GM12878 (cell line): Measurements from ENCODE around the gene SPOCD1. TPM values are rescaled to one million over a fixed set of nuclear protein-coding genes. Genes with fewer than 3 reads are reported as not detected.

Experiments
- ATAC-seq: fragments of 200-7000 bp; cut with Tn5 transposase; 3 replicates; pipeline ENCODE4 v1.9.1; 2020; ENCODE audit warnings: mild to moderate bottlenecking, moderate library complexity
- BruUV-seq: library from RNA; stranded (reverse); fragments of 400-500 nt; replicated peaks from 2 replicates; lab custom pipeline; 2021; lab: Mats Ljungman, UMichigan
- CTCF ChIA-PET: fragments of 300-600 bp; sonication (Branson Sonifier 250); formaldehyde crosslinking; extraction: SDS; loops from one replicate; lab custom pipeline; 2021; ENCODE audit warnings: inconsistent platforms; lab: Yijun Ruan, JAX
- POLR2A ChIA-PET: fragments of 350-600 bp; formaldehyde crosslinking; extraction: SDS; loops from one replicate; lab custom pipeline; 2021; ENCODE audit warnings: inconsistent platforms; lab: Charles Lee
- RAD21 ChIA-PET: fragments of 300-600 bp; sonication (Branson Sonifier 250); formaldehyde crosslinking; loops from one replicate; lab custom pipeline; 2023; ENCODE audit warnings: antibody characterized with exemption; ENCODE audit not compliant: unreplicated experiment; lab: Charles Lee
- SMC1A ChIA-PET: fragments of 300-600 bp; sonication (Branson Sonifier 250); formaldehyde crosslinking; loops from one replicate; lab custom pipeline; 2023; ENCODE audit not compliant: unreplicated experiment, uncharacterized antibody; lab: Charles Lee
- DNase-seq: peaks from one replicate; pipeline ENCODE4 v3.0.0-alpha.2; 2011; ENCODE audit warnings: low read depth, low spot score
- FAIRE-seq: peaks from 3 replicates; lab custom pipeline; 2011; peaks lifted over from hg19 to GRCh38; lab: Jason Lieb, UNC
- H2AFZ ChIP-seq: 2 replicates; pipeline ENCODE4 v1.6.0; 2011; ENCODE audit warnings: low read depth, low read length, control low read depth; ENCODE audit not compliant: control insufficient read depth
- H3K27ac ChIP-seq: 2 replicates; pipeline ENCODE4 v1.5.1; 2011; ENCODE audit warnings: control low read depth; ENCODE audit not compliant: control insufficient read depth, insufficient read depth
- H3K27me3 ChIP-seq, 2 experiments: replicated peaks in 1 of 2; 2 replicates each; pipeline versions ENCODE4 v1.6.0 to v1.6.1; 2011; ENCODE audit warnings: low read length in 1 of 2; ENCODE audit not compliant: control insufficient read depth in 2 of 2, insufficient read depth in 2 of 2
- H3K36me3 ChIP-seq, 2 experiments: 2 replicates each; pipeline ENCODE4 v1.5.1; 2011; ENCODE audit warnings: low read length in 1 of 2; ENCODE audit not compliant: control insufficient read depth in 2 of 2, insufficient read depth in 2 of 2
- H3K4me1 ChIP-seq: 2 replicates; pipeline ENCODE4 v1.6.1; 2011; ENCODE audit warnings: mild to moderate bottlenecking, low read length, moderate library complexity, mixed read lengths; ENCODE audit not compliant: control insufficient read depth, insufficient read depth
- H3K4me2 ChIP-seq: 2 replicates; pipeline ENCODE4 v1.6.0; 2011; ENCODE audit warnings: control low read depth; ENCODE audit not compliant: control insufficient read depth, insufficient read depth
- H3K4me3 ChIP-seq: fragments of 200-600 bp; sonication (generic); 2 replicates; pipeline ENCODE4 v1.5.1; 2016
- H3K79me2 ChIP-seq: 2 replicates; pipeline ENCODE4 v1.6.0; 2011; ENCODE audit warnings: low read length; ENCODE audit not compliant: control insufficient read depth, insufficient read depth
- H3K9ac ChIP-seq: 2 replicates; pipeline ENCODE4 v1.8.0; 2011; ENCODE audit warnings: low read length, control low read depth, mixed read lengths; ENCODE audit not compliant: control insufficient read depth, insufficient read depth
- H3K9me3 ChIP-seq: replicated peaks from 3 replicates; pipeline ENCODE4 v1.5.1; 2011; ENCODE audit warnings: mild to moderate bottlenecking, low read length; ENCODE audit not compliant: control insufficient read depth, insufficient read depth
- H4K20me1 ChIP-seq: 2 replicates; pipeline ENCODE4 v1.6.0; 2011; ENCODE audit not compliant: control insufficient read depth, insufficient read depth
- CTCF ChIP-seq, 3 experiments: IDR thresholded peaks in 2 of 3; conservative IDR thresholded peaks in 1 of 3; 2 replicates each; pipeline ENCODE4 v1.5.1; 2011; ENCODE audit warnings: low read depth in 3 of 3, low read length in 3 of 3, mild to moderate bottlenecking in 3 of 3, control low read depth in 2 of 3, moderate library complexity in 2 of 3, inconsistent platforms in 1 of 3, mixed read lengths in 1 of 3; ENCODE audit not compliant: control insufficient read depth in 2 of 3, insufficient read depth in 1 of 3; ENCODE audit errors: extremely low read depth in 1 of 3
- MEF2A ChIP-seq: IDR thresholded peaks from 2 replicates; pipeline ENCODE4 v1.6.1; 2011; ENCODE audit warnings: low read depth, mild to moderate bottlenecking, low read length, moderate library complexity; ENCODE audit not compliant: insufficient read depth
- NFXL1 ChIP-seq: fragments of 450-650 bp; IDR thresholded peaks from 2 replicates; pipeline ENCODE4 v1.6.1; 2017; ENCODE audit warnings: antibody characterized with exemption, mild to moderate bottlenecking, borderline replicate concordance
- SMAD1 ChIP-seq: fragments of 450-650 bp; IDR thresholded peaks from 2 replicates; pipeline ENCODE4 v1.6.1; 2018; ENCODE audit warnings: mild to moderate bottlenecking, low read depth; ENCODE audit not compliant: partially characterized antibody
- TCF12 ChIP-seq: IDR thresholded peaks from 2 replicates; pipeline ENCODE4 v1.6.1; 2011; ENCODE audit warnings: low read depth, mild to moderate bottlenecking, low read length
- ZBTB4 ChIP-seq: fragments of 450-650 bp; formaldehyde crosslinking; IDR thresholded peaks from 2 replicates; pipeline ENCODE4 v1.4.0; 2022; ENCODE audit warnings: mild to moderate bottlenecking, moderate library complexity
- WGBS: methylation state at CpG from one replicate; pipeline ENCODE4 v1.1.6; 2016; ENCODE audit warnings: low lambda C conversion rate; ENCODE audit not compliant: insufficient replicate concordance, insufficient coverage; ENCODE audit errors: missing lambda C conversion rate; 5-methylcytosine and 5-hydroxymethylcytosine counted together
- in situ Hi-C: fragments of 300-500 bp; cut with MboI; formaldehyde crosslinking; loops from 9 replicates; pipeline ENCODE4 v1.14.3; 2018; ENCODE audit warnings: mixed read lengths
- intact Hi-C: fragments of 100-400 bp; cut with micrococcal nuclease; formaldehyde crosslinking; loops from one replicate; pipeline ENCODE4 v1.14.2; 2022; ENCODE audit not compliant: unreplicated experiment
- polyA plus RNA-seq, 11 experiments: library from polyadenylated mRNA; depleted of rRNA in 4 of 11; unstranded in 6 of 11; stranded (reverse) in 5 of 11; fragments of >200 nt; fragmentation: Nextera tagmentation in 4 of 11; fragmentation: Illumina TruSeq in 1 of 11; extraction: Ambion mirVana in 4 of 11; extraction: Trizol in 1 of 11; gene quantifications; 1 replicate in 1 of 11; 2 replicates in 10 of 11; pipeline versions ENCODE4 v1.2.1 to v1.2.3, GENCODE V29; 2011 to 2016; ENCODE audit warnings: inconsistent platforms in 2 of 11, missing spikeins in 2 of 11, low read depth in 1 of 11
- total RNA-seq, 4 experiments: library from RNA; depleted of rRNA in 3 of 4; stranded (reverse); fragments of >200 nt in 3 of 4; fragmentation: Illumina TruSeq in 1 of 4; extraction: Trizol in 1 of 4; gene quantifications; 2 replicates each; pipeline versions ENCODE4 v1.2.1 to v1.2.3, GENCODE V29; 2013 to 2021

Gene SPOCD1
- total and polyA plus RNA-seq, 10 of the 15 experiments (the other 5 are each of a cell fraction or from before 2014, with no cell fraction given) = 0.02 to 0.65 (median 0.13) TPM; not detected in 4

GRCh38 chr1:31748365-31748764 lies 67.5 kb downstream of the SPOCD1 start:
- CTCF ChIA-PET = interaction anchor here (1.5 to 2.1 kb wide), 2 partner anchors 41 to 43 kb away, joined by 3 to 7 read pairs; no protein-coding TSS in a partner anchor
- SMC1A ChIA-PET = interaction anchor here (1.3 kb wide), 1 partner anchor 87 kb away, joined by 3 read pairs; no protein-coding TSS in a partner anchor
- in situ Hi-C loops (no loop called here), intact Hi-C loops (no loop called here)
- Histone ChIP-seq H3K9ac (no peak overlapping the region), H3K36me3 (no peaks in the 10 kb centered on the region), H3K79me2 (no peaks in the 10 kb centered on the region), H3K4me3 (no peak overlapping the region), H3K4me1 (peaks cover 24% of the 10 kb centered on the region), H4K20me1 (no peaks in the 10 kb centered on the region), H3K9me3 (no peaks in the 10 kb centered on the region), H3K4me2 (no peak overlapping the region), H3K27me3 (peaks cover 0 to 5% of the 10 kb centered on the region in 2 experiments; a peak in 1 of 4 replicates), H2AFZ (no peak overlapping the region), H3K27ac (no peak overlapping the region)
- WGBS = 53% methylated on average over 4 of the region's 4 CpGs
- no TSS peak for BruUV-seq
- DNase-seq = no peak
- no peak for FAIRE-seq
- RAD21 ChIA-PET = interaction anchor here (1.2 kb wide), 1 partner anchor 84 kb away, joined by 4 read pairs; no protein-coding TSS in a partner anchor
- POLR2A ChIA-PET = no interaction called here
- TF ChIP-seq MEF2A = no peak
- no peak for TF ChIP-seq CTCF (IDR thresholded peaks at IDR 0.05 in 2 of 3, conservative IDR thresholded peaks at IDR 0.05 in 1 of 3; ENCODE audit: control insufficient read depth in 2 of 3, extremely low read depth in 1 of 3, insufficient read depth in 1 of 3, low read depth in 3 of 3, low read length in 3 of 3)
- no peak for TF ChIP-seq SMAD1
- TF ChIP-seq NFXL1 = no peak
- no peak for TF ChIP-seq ZBTB4 (CRISPR knock-in tag)
- TF ChIP-seq TCF12 = no peak
- ATAC-seq = no peak
